Hepatocyte (in vitro differentiated cells): ENCODE measurements around the gene NHLRC1.

ENCODE experiments used
- CTCF ChIP-seq: fragments of 200-600 bp; sonication (generic); IDR thresholded peaks from 2 replicates; pipeline ENCODE4 v1.5.1; 2016; ENCODE audit warnings: antibody characterized with exemption, mild to moderate bottlenecking; ENCODE audit not compliant: poor library complexity
- EZH2 ChIP-seq: fragments of 200-600 bp; sonication (generic); IDR thresholded peaks from 2 replicates; pipeline ENCODE4 v1.6.1; 2016; ENCODE audit warnings: antibody characterized with exemption, mild to moderate bottlenecking, borderline replicate concordance
- EZH2phosphoT487 ChIP-seq: fragments of 200-600 bp; sonication (generic); IDR thresholded peaks from one replicate; pipeline ENCODE4 v1.6.1; 2018; ENCODE audit warnings: antibody characterized with exemption, mild to moderate bottlenecking, low read depth, moderate library complexity; ENCODE audit not compliant: unreplicated experiment, severe bottlenecking

GRCh38 chr6:18118330-18118729 lies 4.1 kb downstream of the NHLRC1 start:
- no peak for TF ChIP-seq CTCF
- TF ChIP-seq EZH2 = no peak
- TF ChIP-seq EZH2phosphoT487 = no peak
